Stimulated activated CD8-positive, alpha-beta memory T cell treated with anti-CD3 and anti-CD28 coated beads, Interleukin-15, amount 100 ng/mL, for 4 hours (primary cell): ENCODE data around the gene MFSD11.
"Not testable (repeated sequence)": the region's sequence is repeated elsewhere in the genome, so short reads cannot be mapped to it uniquely, and the experiment has no call there.

Experiments used
- DNase-seq, 2 donors: peaks; one replicate each; pipeline ENCODE4 v3.0.0-alpha.2; 2020; ENCODE audit warnings: low read depth in 2 of 2

The MFSD11 gene

DNA sequence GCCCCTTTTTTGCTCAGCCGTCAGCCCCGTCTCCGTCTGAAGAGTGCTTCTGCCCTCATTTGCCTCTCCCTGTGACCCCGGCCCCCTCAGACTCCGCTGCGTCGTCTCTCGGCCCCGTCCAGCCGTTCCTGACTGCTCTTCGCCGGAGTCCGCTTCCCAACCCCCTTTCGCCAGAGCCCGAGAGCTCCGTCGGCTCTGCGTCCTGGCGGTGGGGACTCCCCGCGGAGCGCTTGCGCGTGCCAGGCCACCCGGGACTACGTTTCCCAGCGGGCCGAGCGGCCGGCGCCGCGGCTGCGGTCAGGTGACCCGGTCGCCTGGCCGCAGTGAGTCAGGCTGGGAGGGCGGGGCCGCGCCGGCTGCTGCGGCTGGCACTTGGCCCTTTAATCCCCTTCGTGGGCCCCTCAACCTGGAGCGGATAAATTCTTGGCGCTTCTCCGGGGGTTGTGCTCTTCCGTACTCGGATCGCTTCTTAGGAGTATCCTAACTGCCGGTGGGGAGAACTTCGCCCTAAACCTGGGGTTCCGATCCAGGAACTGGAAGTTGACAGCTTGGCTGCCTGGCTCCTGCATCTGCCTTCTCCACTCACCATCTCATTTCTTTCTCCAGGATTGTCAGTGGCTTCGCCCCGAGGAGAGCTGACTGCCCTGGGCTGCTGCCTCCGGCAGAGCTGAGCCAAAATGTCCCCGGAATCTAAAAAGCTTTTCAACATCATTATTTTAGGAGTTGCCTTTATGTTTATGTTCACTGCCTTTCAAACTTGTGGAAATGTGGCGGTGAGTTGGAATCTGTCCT is at the start of gene MFSD11:
MFSD11 (plus strand) TSS at position 444 of the 792 bp plus-strand sequence; CDS start at position 678, 234 bp downstream.
- peak; percentile 80 to 90 for DNase-seq

DNA sequence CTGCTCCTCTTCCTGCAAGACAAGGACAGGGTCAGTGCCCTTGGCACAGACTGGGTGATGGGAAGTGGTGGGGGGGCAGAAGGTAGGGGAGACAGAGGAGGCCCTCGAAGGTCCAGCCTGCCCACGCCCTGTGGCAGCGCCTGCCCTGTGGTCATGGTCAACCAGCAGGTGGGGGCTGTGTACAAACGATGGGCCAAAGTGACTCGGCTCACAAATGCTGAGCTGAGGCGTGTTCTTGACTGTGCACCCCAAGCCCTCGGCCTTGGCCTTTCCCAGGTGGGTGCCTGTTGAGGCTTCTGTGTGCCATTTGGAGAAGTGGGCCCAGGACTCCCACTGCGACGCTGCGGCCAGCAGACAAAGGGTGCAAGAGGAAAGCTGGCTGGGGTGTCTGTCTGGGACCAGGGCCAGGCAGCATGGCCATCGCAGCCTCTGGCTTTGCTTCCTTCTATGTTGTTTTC is 49.7 kb upstream of the MFSD11 start:
- DNase-seq, result no peak

- no peak for DNase-seq
These were observed 48.1 kb upstream of the MFSD11 start for GRCh38 chr17:76689859-76690258.

DNA sequence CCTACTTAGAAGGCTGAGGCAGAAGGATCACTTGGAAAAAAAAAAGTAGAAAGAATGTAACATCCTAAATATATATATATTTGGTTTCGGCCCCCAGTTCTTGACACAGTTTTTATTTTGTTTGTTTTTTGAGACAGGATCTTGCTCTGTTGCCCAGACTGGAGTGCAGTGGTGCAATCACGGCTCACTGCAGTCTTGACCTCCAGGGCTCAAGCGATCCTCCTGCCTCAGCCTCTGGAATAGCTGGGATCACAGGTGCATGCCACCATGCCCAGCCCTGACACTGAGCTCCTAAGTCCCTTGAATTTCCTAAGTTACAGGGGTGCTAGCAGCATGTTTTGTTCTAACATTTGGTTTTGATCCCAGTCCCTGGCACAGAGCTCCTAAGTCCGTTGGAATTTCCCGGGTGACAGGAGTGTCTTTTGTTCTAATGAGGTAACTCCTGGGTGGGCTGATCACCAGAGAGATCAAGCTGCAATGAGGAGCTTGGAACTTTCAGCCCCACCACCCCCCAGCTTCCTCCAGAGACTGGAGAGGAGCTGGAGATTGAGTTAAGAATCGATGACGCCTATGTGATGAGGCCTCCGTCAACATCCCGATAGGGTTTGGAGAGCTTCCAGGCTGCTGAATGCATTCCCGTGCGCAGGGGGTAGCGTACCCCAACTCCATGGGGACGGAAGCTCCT is 47.2 kb upstream of the MFSD11 start:
- DNase-seq, result no peak

DNA sequence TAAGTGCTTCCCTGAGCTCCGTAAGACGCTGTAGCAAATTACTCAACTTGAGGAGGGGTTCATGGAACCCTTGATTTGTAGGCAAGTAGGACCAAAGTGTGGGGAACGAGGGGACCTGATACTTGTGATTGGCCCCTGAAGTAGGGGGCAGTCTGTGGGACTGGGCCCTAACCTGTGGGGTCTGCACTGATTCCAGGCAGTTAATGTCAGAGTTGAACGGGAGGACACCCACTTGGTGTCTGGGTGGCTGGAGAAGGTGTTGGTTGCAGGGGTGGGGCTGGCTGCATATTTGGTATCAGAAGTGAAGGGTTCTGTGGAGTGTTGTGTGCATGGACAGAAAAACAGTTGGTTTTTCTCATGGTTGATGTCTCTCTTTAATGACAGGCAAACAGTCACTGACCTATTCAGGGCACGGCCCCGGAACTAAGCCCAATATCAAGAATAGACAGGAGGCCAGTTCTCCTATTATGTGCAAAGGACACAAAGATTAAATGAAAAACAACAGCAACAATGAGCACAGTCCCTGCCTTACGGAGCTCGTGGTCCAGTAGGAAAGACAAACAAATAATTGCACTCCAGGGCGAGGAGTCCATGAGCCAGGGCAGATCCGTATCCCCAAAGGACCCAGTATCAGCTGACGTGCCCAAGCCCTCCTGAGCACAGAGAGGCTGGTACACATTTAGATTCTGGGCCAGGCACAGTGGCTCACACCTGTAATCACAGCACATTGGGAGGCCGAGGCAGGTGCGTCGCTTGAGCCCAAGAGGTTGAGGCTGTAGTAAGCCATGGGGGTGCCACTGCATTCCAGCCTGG is 46.3 kb upstream of the MFSD11 start:
- no peak for DNase-seq

DNA sequence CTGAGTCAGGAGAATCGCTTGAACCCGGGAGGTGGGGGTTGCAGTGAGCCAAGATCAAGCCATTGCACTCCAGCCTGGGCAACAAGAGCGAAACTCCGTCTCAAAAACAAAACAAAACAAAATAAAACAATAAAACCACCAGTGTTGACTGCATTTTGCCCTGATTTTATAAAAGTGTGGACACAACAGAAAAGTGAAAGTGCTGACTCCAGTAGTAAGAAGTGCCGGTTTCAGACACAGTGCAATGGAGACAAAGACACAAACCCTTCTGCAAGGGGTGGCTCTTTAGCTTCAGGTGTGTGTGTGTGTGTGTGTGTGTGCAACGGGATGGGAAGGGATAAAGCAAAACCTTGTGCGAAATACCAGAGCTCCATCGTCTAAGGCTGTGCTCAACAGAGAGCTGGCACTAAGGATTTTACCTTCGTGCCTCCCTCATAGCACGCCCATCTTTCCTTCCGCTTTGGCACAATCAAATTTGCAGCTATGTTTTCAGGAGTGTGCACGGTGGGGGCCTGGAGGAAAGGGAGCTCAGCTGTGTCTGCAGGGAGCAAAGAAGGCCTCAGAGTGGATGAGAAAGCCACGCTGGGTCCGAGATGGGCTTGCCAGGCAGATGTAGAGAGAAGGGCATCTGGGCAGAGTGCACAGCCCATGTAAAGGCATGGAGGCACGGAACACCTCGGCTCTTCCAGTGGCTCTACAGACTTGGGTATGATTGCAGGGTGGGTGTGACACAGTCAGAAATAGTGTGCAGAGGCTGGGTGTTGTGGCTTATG is 42.7 kb upstream of the MFSD11 start:
- DNase-seq, result no peak

- no peak for DNase-seq
These were observed 40.9 kb upstream of the MFSD11 start for GRCh38 chr17:76696763-76697701.

GRCh38 chr17:76697702-76698465 is 40.0 kb upstream of the MFSD11 start:
- DNase-seq, result no peak

DNA sequence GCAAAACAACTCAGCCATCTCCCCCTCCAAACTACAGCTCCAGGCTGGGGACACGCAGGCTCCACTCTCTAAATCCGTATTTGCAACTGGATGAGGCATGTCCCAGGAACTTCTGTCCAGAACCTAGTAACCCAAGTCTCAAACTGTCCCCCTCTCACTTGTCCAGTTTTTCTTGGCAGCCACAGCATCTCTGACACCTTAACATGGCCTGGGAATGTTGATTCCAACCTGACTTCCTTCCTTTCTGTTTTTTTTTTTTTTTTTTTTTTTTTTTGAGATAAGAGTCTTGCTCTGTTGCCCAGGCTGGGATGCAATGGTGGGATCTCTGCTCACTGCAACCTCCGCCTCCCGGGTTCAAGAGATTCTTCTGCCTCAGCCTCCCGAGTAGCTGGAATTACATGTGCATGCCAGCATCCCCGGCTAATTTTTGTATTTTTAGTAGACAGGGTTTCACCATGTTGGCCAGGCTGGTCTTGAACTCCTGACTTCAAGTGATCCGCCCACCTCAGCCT is 39.4 kb upstream of the MFSD11 start:
- DNase-seq, result not testable (repeated sequence)

GRCh38 chr17:76700270-76700616 is 37.7 kb upstream of the MFSD11 start:
- no peak for DNase-seq

DNA sequence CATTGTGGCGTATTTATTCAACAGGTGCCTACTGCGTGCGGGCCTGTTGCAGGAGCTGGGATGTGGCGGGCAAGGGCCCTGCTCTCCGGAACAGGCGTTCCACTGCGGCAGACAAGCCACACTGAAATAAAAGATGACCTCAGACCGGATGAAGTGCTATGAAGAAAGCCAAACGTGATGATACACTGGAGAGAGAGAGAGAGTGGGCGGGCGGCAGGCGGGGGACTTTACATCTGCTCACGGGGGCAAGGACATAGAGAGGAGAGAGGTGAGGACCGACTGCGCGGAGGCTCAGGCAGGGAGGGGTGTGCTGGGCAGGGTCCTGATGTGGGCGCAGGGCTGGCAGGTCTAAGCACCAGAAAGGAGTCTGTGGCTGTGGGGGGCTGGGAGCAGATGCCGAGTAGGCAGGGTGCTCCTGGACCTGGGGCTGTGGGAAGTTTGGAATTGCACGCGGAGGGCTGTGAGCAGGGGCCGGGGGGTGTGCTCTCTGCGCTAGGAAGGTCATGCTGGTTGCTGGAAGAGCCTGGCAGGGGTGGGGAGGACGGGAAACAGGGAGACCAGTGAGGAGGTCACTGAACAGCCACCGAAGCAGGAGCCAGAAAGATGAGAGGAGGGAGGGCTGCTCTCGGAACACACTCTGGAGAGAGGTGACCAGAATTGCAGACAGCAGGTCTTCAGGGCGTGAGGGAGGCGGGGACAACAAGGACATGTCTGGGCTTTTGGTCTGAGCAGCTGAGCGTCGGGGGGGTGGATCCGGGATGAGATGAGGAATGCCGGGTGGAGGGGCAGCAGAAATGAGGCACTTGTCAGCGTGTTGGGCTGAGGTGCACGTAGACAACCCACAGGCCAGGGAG is 37.1 kb upstream of the MFSD11 start:
- DNase-seq, result no peak

- DNase-seq, result no peak
These were observed 36.4 kb upstream of the MFSD11 start for GRCh38 chr17:76701471-76701967.

DNA sequence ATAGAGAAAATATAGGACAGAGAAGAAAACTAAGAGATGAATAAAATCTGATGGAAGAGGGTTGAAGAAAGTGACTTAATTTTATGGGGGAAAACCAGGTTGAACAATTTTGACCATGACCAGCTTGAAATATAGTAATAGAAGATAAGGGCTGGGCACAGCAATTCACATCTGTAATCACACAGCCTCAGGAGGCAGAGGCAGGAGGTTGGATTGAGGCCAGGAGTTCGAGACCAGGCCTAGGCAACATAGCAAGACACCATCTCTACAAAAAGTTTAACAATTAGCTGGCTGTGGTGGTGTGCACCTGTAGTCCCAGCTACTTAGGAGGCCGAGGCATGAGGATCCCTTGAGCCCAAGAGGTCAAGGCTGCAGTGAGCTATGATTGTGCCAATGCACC is 35.8 kb upstream of the MFSD11 start:
- no peak for DNase-seq

DNA sequence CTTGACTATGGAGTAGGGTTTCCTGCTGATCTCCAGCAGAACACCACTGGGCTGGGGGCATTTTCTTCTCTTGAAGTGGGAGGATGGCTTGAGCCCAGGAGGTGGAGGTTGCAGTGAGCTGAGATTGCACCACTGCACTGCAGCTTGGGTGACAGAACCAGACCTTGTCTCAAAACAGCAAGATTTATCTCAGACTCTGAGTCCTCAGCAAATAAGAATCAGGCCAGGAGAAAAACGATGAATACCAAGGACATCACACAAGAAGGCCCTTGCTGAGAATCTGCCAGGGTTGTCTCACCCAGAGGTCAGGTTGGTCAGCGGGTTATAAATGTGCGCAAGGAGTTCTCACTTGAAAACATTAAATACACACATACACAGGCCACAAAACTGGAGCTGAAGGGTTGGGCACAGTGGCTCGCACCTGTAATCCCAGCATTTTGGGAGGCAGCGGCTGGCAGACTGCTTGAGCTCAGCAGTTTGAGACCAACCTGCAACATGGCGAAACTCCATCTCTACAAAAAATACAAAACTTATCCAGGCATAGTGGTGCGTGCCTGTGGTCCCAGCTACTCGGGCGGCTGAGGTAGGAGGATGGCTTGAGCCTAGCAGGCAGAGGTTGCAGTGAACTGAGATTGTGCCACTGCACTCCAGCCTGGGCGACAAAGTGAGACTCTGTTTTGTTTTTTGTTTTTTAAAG is 34.8 kb upstream of the MFSD11 start:
- no peak for DNase-seq

DNA sequence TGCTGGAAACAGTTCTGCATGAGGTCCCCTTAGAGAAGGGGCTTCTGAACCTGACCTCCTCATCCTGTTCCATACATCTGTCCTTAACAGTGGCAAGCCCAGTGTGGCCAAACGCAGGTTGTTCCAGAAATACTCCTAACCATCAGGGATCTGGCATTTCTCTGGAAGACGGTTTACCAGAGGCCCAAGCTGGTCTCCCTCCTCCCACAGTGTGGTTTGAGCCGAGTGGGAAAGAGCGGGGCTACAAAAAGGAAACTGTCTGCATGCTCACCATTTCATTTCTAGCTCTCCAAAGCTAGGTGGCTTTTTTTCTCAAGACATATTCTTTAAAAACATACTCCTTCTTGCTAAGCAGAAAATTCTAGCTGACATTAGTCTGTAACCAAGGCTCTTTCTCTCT is 33.1 kb upstream of the MFSD11 start:
- no peak for DNase-seq

- no peak for DNase-seq
These were observed 31.1 kb upstream of the MFSD11 start for GRCh38 chr17:76706817-76707216.

GRCh38 chr17:76707985-76708807 is 29.7 kb upstream of the MFSD11 start:
- DNase-seq, result no peak
